H1 (cell line): ENCODE measurements around the gene PPP4R3A. TPM values are rescaled to one million over a fixed set of nuclear protein-coding genes. Genes with fewer than 3 reads are reported as not detected.

Source experiments
- CEBPB ChIP-seq: IDR thresholded peaks from 2 replicates; pipeline ENCODE4 v1.6.1; 2012; ENCODE audit warnings: low read depth, low read length
- CHD7 ChIP-seq: fragments of 300-600 bp; sonication (generic); IDR thresholded peaks from 2 replicates; pipeline ENCODE4 v1.7.1; 2012; ENCODE audit warnings: low read length, moderate library complexity, mild to moderate bottlenecking, inconsistent platforms; ENCODE audit not compliant: insufficient replicate concordance
- POLR2AphosphoS5 ChIP-seq: IDR thresholded peaks from 2 replicates; pipeline ENCODE4 v1.6.1; 2011; ENCODE audit warnings: low read depth, low read length
- RFX5 ChIP-seq: IDR thresholded peaks from 2 replicates; pipeline ENCODE4 v1.6.1; 2011; ENCODE audit warnings: low read depth, low read length, improper control_type of control experiment, borderline replicate concordance
- SAP30 ChIP-seq: fragments of 300-600 bp; sonication (generic); IDR thresholded peaks from 2 replicates; pipeline ENCODE4 v1.7.1; 2012; ENCODE audit warnings: low read length, moderate library complexity, mild to moderate bottlenecking, inconsistent platforms; ENCODE audit not compliant: insufficient read depth, insufficient replicate concordance
- SP1 ChIP-seq: IDR thresholded peaks from 2 replicates; pipeline ENCODE4 v1.6.1; 2011; ENCODE audit warnings: low read depth, low read length
- ZNF274 ChIP-seq: IDR thresholded peaks from 2 replicates; pipeline ENCODE4 v1.7.0; 2012; ENCODE audit warnings: low read length, borderline replicate concordance; ENCODE audit errors: extremely low read depth
- polyA plus RNA-seq, 7 experiments: library from polyadenylated mRNA; depleted of rRNA in 3 of 7; stranded (reverse) in 5 of 7; unstranded in 2 of 7; fragments of >200 nt in 5 of 7; fragments of 200-250 nt in 2 of 7; gene quantifications; 1 replicate in 5 of 7; 2 replicates in 1 of 7; 4 replicates in 1 of 7; pipeline versions ENCODE4 v1.2.1 to v1.2.3, GENCODE V29; 2011 to 2013; ENCODE audit warnings: missing spikeins in 2 of 7, mixed read lengths in 2 of 7
- total RNA-seq: library from RNA; stranded (reverse); fragmentation: NEBNext Ultra II Directional; extraction: Animal tissue kit (Norgen Biotek cat#: 25700); gene quantifications from 2 replicates; pipeline ENCODE4 v1.2.1, GENCODE V29; 2021

The PPP4R3A gene
- total and polyA plus RNA-seq, 2 of the 8 experiments (the other 6 are each of a cell fraction or from before 2014, with no cell fraction given) = 31.7 to 122 TPM

- TF ChIP-seq CHD7 = no peak
- TF ChIP-seq RFX5 = no peak
- no peak for TF ChIP-seq SAP30
- no peak for TF ChIP-seq POLR2AphosphoS5
- TF ChIP-seq CEBPB = no peak
- no peak for TF ChIP-seq ZNF274
- TF ChIP-seq SP1 = no peak
Observed at GRCh38 chr14:91420686-91421085, 89.4 kb downstream of the PPP4R3A start (continued).
